Activated CD4-positive, alpha-beta T cell treated with anti-CD3 and anti-CD28 coated beads for 48 hours (primary cell): ENCODE data around the gene ATP8A1.
A peak's percentile ranks its signal among the peaks of the same experiment; 100 is the strongest.

Experiments
- DNase-seq: peaks from one replicate; pipeline ENCODE4 v3.0.0-alpha.2; 2020

The ATP8A1 gene

DNA sequence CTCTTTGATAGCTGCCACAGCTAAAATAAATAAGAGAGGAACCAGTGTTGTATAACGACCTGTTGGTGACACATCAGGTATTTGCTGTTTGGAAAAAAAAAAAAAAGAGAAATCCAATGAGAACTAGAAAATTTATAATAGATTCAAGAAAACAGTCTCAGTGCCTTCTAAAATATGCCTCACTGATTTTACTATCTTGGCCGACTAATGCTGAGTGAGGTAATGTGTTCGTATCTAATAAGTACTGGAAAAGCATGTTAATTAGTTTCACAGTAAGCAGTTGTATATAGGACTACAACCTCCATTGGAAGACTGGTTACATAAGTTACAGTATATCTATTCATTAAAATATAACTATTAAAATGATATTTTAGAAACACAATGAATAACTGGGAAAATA, 32.4 kb downstream of the ATP8A1 start:
- no peak for DNase-seq

DNA sequence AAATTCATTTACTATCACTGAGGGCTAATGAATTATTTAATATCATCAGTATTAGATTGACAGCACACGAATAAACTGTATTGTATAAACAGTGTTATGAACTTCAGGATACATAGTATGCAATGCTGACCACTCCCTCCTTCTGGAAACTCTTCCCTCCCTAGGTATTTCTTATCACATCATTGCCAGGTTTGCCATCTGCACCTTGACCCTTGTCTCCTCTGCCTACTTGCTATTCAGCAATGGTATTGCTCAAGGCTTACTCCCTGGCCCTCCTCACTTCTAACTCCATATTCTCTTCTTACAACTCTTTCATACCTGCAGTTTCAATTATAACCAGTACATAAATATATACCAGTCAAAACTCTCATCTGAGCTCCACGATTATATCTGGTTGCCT, 38.9 kb downstream of the ATP8A1 start:
- no peak for DNase-seq

DNA sequence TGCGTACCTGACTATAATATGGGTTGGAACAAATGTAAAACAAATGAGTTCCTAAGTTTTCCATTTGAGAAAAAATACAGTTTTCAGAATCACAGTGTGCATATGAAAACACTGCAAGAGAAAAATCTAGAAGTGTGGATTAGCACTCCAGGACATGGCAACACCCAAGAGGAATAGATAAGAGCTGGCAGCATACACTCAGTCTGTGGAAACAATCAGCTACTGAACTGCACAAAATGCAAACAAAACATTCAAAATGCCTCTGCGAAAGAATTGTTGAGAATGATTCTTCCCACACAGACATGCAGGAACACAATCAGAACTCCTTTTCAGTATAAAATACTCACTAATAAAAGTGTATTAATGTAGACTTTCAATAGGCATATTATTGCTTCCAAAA, 39.9 kb downstream of the ATP8A1 start:
- DNase-seq = no peak

DNA sequence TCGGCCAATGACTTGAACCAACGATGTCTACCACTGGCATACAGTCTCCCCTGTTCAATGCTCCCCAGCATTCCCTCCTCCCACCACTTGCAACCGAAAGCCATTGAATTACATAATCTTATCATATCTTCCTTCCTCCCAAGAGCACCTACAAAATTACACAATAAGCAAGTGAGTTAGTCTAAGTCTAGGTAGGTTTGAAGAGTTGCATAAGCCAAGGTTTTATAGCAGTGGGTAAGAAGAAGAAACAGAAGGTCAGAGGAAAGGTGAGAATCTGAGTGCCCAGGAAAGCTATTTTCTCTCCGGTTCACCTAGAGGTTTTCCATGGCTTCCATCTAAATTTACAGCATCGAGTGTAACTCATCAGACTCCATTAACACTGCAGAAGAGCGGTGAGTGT, 40.3 kb downstream of the ATP8A1 start:
- no peak for DNase-seq

DNA sequence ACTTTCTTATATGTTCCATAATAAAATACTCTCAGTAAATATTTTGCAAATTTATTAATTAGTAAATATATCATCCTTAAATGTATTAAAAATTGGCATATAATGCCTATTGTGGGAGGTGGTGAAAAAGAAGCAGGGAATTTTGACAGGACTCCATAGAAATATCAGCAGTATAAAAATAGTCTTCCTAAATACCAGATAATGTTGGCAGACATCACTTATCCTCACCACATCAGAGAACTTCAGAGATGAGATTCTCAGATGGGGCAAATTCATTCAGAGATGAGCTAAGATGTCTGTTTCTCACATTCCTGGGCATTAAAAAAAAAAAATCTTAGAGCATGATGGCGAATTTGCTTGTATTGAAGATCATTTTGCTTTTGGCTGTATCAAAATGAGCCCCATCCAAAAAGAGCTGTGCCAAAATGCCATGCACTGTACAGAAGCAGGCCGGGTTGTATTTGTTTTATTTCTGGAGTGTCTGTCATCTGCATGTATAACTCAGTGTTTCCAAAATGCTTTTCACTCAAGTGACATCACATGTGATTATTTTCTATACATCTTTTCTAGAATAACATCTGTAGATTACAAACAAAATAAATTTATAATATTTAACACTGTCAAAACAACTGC, 41.7 kb downstream of the ATP8A1 start:
- DNase-seq = no peak

DNA sequence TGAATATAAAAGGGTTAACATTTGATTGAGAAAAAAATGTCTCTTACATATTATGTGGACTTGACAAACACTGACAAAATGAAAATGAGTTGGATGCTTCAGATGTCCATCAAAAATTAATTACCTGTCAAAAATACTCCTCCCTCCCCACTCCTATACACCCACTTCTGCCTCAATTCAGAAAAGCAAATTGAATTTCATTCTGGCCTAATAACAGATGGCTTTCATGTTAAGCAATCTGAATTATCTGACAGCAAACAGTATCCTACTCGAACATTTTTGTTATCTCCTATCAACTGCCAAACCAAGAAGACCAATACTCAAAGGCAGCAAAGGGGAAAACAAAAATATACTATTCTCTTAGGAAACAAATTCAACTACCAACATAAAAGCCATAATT, 44.0 kb downstream of the ATP8A1 start:
- no peak for DNase-seq

DNA sequence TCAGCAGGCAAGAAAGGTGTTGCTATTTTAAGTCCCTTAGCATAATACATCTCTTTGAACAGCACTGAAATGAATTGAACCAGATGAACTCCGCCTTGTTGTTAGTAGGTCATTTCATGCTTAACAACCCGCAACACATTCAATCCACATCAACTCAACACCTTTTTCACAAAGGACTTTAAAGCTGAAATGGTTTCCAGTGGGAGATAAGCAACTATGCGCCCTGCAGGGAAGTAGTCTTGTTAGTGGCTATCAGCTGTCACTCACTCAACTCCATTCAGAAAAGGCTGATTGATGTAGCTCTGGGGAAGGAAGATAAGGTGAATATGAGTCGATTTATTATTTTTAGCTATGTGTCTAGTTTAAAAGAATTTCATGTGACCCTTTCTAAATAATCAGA, 46.0 kb downstream of the ATP8A1 start:
- no peak for DNase-seq

DNA sequence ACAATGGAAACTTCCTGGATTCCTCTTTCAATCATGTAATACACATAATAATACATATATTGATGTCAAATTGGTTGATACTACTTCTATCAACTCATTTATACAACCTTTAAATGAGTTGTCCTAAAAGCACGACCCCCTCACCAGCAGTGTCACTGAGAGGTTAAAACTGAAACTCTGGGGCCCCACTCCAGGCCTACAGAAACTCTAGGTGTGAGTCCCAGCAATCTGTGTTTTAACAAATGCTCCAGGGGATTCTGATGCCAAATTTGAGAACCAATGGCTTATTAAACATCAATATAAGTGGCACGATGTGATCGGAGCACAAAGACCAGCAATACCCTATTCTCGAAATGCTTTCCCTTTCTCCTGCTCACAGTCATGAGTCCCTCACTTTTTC, 47.9 kb downstream of the ATP8A1 start:
- DNase-seq = peak; percentile 21

DNA sequence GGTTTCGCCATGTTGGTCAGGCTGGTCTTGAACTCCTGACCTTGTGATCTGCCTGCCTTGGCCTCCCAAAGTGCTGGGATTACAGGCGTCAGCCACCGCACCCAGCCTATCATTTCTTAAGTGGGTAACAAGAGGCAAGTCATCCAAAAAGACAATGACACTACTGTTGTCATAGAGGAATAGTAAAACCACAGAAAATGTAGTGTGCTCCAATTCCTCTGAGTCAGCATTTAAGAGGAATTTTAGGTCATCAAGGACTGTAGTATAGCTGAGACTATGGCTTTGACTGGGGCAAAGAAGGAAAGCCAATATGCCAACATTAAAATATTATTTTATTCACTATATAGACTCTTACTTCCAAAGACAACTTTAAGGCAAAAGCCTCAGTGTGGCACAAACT, 48.4 kb downstream of the ATP8A1 start:
- peak; percentile 20 for DNase-seq

DNA sequence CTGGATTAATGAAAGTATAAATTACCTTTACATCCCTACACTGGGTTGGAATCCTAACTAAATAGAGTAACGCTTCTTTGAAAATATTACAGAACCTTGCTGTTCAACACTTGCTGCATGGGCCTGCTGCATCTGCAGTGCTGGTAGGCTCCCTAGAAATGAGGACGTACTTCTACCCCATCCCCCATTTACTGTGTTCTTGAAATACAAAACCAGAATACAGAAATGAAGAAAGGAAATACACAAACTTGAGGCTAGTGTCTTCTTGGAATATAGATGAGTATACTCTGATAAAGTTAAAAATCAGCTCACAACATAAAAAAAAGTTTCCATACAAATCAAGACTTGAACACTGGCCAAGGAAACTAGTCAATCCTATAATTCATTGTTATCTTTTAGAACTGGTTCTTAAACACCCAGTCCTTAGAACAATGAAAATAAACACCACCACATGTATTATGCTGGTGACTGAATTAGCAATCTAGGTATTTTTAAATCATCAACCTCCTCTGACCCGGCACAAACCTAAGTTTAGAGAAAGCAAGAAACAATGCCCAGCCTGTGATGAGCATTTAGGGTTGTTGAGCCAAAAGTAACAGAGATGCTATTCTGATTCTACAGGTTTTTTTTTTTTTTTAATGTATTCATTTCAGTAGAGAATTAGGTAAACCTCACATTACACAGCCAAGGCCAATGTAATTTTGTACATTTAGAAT, 49.7 kb downstream of the ATP8A1 start:
- DNase-seq = no peak

DNA sequence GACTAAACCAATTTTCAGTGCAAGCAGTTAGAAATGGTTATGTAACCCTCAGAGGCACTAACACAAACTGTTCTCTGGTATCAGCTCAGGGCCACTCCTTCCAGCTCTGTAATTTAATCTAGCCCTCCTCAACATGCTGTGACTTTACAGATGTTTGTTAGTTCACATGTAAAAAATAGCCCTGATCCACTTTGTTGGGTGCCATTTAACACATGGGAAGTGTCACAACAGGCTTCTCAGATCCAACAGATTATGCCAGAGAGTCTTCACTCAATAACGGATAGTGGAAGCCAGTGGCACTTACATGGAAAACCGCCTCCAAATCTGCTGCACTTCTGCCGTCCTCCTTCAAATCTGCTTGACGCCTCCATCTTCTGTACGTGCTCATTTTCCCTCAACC, 51.6 kb downstream of the ATP8A1 start:
- no peak for DNase-seq

DNA sequence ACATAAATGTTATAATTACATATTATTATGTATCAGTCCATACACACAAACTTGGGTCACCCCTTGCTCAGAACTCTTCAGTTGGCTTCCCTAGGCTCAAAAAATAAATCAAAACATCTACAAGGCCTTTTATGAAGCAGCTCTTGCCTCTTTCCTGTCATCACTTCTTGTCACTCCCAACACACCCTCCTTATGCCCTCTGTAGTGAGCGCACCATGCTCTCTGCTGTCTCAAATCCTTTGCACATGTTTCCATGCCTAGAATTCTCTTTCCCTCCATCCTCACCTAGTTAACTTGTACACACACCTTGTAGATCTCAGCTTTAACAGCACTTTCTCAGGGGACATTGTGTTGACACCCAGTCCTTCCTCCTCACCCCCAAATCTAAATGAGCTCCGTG, 53.0 kb downstream of the ATP8A1 start:
- DNase-seq = no peak

DNA sequence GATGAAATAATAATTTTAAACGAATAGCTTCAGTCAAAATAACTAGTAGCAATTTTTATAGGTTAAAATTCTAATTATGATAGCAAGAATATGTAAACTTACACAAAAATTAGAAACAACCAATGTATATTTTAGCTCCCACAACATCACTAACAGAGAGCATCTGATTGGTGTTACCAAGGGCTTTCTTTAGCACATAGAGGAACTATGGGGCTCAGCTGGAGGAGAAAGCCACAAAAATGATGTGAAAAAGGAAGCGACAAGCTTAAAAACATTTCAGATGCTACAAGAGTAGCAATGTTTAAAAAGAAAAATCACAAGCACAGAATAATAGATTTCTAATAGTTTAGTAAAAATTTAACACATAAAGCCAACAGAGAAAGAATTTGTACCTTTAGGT, 56.3 kb downstream of the ATP8A1 start:
- no peak for DNase-seq

DNA sequence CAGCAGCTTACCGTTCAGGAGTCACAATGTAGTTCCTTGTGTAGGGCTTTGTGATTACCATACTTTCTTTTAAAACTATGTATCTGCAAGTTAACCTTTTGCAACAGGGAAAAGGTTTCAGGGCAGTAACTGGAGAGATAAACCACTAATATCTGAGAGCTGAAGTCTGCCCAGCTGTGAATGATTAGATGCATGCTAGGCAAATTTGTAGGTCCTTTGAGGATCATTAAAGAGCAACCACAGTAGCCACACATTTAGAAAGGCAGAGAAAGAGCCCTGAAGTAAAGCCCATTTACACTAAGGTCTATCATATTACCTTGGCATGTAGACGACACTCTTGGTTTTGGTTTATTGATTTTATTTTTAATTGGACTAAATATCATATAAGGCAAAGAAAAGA, 60.0 kb downstream of the ATP8A1 start:
- DNase-seq = no peak

DNA sequence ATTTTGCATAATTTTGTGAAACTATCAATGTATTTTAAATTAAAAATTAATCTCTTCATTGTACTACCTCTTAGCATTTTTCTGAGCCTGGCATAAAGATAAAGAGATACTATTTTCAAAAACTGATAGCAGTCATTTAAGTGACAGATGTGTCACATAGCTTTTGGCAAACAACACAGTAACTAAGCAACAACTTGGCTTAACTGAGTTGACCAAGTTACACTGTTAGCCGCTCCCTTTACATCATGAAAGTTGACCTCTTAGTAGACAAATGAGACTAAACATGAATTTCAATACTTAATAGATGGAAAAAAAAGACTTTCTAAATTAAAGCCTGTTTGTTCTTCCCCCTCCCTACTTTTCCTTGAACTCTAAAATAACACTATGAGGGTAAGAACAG, 62.0 kb downstream of the ATP8A1 start:
- DNase-seq = no peak

DNA sequence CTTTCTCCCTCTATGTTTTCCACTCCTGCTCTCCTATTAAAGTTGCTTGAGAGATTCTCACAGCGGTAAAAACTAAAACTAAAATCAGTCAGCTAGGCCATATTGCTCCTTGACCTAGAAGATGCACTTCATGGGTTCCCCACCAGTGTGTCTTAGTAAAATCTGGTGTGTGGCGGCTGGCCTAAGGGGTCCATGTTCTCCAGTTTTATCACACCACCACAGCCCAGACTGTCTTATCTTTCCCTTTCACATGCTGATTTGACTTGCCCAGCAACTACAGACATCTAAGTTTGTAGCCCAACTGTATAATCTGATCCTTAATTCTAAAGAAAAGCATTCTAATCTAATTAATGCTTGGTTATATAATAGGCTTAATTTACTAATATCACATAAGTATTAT, 68.0 kb downstream of the ATP8A1 start:
- DNase-seq = no peak

DNA sequence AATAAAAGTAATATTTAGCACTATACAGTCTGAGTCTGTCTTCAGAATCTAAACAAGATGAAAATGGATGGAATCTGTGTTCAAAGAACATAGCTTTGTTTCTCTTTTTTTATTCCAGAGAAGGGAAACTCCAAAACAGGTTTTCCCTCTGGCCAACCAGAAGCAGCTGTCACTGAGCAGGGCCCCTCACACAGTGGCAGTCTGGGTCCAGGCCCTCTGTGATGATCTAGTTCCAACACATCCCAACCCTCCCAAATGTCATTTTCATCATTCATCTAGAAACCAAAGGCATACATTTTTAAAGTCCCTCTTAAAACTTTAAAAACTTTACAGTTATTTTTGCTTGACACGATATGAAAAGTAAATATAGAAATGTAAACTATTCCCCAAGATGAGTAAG, 70.1 kb downstream of the ATP8A1 start:
- no peak for DNase-seq

DNA sequence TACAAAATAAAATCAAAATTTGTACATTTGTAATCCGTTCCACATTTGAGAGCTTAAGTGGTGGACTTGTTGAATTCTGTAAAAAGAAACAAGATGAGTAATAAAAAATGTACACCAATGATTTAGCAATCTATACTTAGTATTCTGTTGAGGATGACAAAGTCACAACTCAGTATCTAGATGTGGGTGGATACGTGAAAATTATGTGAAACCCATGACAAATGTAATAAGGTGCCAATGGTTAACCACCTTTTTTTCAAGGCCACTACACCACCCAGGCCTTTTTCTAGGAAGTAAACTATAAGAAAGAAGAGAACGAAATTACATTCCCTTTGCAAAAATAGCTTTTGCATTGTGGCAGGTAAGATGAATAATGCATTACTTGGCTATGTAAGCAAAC, 77.0 kb downstream of the ATP8A1 start:
- DNase-seq = no peak

DNA sequence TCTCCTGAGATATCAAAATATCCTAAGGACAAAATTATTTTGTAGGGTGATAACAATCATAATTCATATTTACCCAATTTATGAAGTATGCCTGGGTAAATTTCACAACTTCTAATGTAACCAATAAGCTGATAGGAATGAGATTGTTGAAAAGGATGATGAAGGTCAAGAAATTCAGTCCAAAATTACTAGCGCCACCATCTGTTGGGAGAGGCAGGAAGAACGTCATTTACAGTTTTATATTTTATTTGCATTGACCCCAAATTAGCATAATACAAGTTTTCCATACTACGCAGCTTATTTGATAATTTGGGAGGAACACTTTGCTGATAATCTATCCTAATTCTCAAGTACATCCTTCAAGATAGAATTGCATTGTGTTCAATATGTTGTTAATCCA, 78.7 kb downstream of the ATP8A1 start:
- no peak for DNase-seq

DNA sequence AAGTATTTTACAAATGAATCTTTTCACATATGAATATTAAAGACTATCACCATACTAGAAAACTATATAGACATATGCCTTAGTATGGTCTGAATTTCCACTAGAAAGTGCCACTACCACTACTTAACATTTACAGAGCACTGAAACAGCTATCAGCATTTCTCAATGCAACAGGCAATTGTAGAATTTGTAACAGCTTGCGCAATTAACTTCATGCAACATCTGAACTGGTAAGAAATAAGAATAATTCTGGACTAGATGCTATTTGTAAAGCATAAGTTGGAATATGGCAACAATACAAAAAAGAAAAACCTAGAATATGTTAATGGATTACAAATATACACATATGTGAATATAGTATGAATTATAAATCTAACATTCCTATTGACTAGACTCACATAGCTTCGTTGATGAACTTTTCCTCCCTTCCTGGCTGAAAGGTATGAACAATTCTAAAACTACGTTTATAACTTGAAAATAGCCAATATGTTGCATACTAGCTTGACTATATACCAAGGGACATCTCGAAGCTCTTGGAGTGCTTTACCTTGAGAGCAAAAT, 82.0 kb downstream of the ATP8A1 start:
- DNase-seq = no peak

DNA sequence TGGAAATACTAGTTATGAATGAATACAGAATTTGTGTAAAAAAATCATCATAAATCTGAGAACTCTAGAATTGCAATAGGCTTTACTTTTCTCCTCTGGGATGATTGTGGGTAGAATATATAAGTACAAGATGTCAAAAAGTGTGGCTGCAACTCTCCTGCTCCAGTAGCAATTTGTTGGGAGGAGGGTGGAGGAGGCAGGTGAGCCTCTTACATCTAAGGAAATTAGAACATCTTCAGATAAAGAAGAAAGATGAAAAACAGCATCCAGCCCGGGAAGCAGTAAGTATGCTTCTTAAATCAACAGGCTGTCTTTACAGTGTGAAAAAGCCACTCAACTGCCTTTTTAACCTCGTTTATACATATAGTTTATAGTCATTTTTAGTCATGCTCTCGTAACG, 83.7 kb downstream of the ATP8A1 start:
- no peak for DNase-seq

DNA sequence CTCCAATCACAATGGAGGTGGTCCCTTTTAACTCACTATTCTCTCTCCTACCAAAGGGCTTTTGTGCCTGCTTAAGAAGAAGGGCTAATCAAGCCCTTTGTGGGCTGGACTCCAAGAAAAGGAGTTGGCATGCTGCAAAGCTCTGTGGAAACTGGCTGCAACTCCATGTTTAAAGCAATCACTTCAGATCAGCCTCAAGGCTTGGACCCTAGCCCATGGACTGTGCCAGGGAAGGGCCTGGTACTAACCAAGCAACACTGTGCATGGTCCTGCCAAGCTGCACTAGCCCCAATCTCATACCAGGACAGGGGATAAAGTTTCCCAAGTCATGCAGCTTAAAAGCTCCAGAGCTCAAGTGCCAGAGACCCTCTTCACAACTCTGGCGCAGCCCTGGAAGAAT, 86.7 kb downstream of the ATP8A1 start:
- no peak for DNase-seq

DNA sequence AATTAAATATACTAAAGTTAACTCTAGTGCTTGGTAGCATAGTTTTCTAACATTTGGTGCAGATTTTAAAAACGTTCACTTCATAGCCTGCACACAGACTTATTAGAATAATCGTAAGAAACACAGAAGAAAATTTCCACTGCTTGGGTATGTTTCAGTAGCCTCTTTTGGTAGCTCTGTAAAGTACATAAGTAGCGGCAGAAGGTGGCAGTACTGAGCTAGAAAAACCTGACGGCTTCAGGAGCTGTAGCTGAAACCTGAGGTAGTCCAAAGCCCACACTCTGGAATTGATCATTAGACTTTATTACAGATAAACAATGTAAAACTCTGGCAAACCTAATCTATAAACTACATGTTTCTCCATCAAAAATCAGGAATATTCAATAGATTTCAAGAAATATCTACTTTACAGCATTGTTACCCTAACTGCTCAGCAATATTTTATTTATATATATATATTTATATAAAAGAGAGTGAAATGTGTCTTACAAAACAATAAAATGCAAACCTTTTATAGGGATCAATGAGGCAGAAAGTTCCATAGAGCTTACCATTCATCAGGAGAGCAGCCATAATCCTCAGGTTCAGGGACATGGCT, 88.2 kb downstream of the ATP8A1 start:
- DNase-seq = peak; percentile 71

DNA sequence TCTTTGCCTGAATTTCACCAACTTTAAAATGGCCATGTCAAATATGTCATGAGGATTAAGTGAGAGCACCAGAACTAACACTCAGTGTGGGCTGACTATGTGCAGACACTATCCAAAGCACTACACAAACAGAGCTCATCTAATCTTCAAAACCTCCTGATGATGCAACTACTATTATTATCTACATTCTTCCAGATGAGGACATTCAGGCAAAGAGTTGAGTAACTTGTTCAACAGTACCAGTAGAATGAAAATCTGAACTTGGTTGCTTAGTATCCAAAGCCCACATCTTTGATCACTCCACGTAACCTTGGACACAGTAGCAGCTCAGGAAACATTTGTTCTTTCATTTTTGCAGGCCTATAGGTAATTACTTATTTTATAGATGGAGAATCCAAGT, 90.1 kb downstream of the ATP8A1 start:
- DNase-seq = no peak
